Chondrocyte (in vitro differentiated cells): ENCODE results near the gene SNTG2. TPM values are rescaled to one million over a fixed set of nuclear protein-coding genes. Genes with fewer than 3 reads are reported as not detected.

ENCODE experiments used
- DNase-seq: peaks from one replicate; pipeline ENCODE4 v3.0.0; 2021; ENCODE audit warnings: mixed read lengths, low spot score
- H3K27ac Mint-ChIP-seq: one replicate; pipeline ENCODE4 v1.8.0; 2021; ENCODE audit warnings: mild to moderate bottlenecking, moderate library complexity, mixed read lengths; ENCODE audit not compliant: unreplicated experiment
- H3K27me3 Mint-ChIP-seq: 2 replicates; pipeline ENCODE4 v1.8.0; 2021; ENCODE audit warnings: low read depth, mixed read lengths
- H3K36me3 Mint-ChIP-seq: 2 replicates; pipeline ENCODE4 v1.8.0; 2021; ENCODE audit warnings: low read depth, mixed read lengths
- H3K4me1 Mint-ChIP-seq: 2 replicates; pipeline ENCODE4 v1.8.0; 2021; ENCODE audit warnings: low read depth, mild to moderate bottlenecking, mixed read lengths
- H3K4me3 Mint-ChIP-seq: one replicate; pipeline ENCODE4 v1.8.0; 2021; ENCODE audit warnings: mild to moderate bottlenecking, moderate library complexity, mixed read lengths; ENCODE audit not compliant: unreplicated experiment
- H3K9me3 Mint-ChIP-seq: 2 replicates; pipeline ENCODE4 v1.8.0; 2021; ENCODE audit warnings: low read depth, mixed read lengths
- CTCF ChIP-seq: fragments of 200-600 bp; sonication (generic); IDR thresholded peaks from 2 replicates; pipeline ENCODE4 v1.5.0; 2021; ENCODE audit warnings: antibody characterized with exemption, mild to moderate bottlenecking, moderate library complexity
- total RNA-seq: library from RNA; stranded (reverse); gene quantifications from 3 replicates; pipeline ENCODE4 v1.2.1, GENCODE V29; 2021

Gene SNTG2
- total RNA-seq, 1 donor from 2014 or later: not detected

GRCh38 chr2:1046067-1046466 lies 95.4 kb downstream of the SNTG2 start:
- no peak overlapping the region for H3K4me3 Mint-ChIP-seq
- H3K27ac Mint-ChIP-seq: no peak overlapping the region
- peaks cover 48% of the 10 kb centered on the region for H3K9me3 Mint-ChIP-seq
- H3K4me1 Mint-ChIP-seq: peaks cover 7% of the 10 kb centered on the region
- no peak for DNase-seq
- TF ChIP-seq CTCF: no peak
- H3K36me3 Mint-ChIP-seq: peaks cover 10% of the 10 kb centered on the region
- no peaks in the 10 kb centered on the region for H3K27me3 Mint-ChIP-seq

DNA sequence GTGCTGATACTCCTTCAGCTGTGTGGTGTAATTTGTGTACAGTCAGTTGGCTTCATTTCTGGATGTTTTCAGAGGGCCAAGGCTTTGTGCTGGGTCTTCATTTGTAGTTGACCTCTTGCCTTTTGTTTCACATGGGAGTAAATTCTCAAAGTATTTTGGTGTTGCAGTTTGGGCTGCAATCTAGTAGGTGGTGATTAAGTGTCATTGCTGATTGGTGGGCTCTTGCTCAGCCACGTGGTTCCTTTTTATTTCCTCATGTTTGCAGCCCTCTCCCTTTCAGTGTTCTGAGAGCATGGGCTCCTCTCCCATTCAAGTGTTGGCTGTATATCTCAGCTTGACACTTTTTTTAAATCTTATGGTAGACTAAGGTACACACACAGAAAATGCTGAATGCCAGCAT lies 96.8 kb downstream of the SNTG2 start:
- Mint-ChIP-seq H3K4me3 (no peak overlapping the region), H3K9me3 (peaks cover 44% of the 10 kb centered on the region), H3K27me3 (no peaks in the 10 kb centered on the region), H3K4me1 (peaks cover 8% of the 10 kb centered on the region), H3K27ac (no peak overlapping the region), H3K36me3 (peaks cover 9% of the 10 kb centered on the region)
- TF ChIP-seq CTCF: no peak
- DNase-seq: no peak

DNA sequence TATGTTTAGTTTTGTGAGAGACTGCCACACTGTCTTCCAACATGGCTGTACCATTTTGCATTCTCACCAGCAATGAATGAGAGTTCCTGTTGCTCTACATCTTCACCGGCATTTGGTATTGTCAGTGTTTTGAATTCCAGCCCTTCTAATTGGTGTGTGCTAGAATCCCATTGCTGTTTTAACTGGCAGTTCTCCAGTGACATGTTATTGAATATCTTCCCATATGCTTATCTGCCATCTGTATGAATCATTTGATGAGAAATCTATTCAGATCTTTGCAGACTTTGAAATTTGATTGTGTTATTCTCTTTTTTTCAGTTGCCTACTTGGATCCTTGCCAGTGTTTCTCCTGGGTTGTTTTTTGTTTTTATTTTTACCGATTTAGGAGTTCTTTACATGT lies 99.0 kb downstream of the SNTG2 start:
- TF ChIP-seq CTCF: no peak
- Mint-ChIP-seq H3K27ac (no peak overlapping the region), H3K36me3 (peaks cover 6% of the 10 kb centered on the region), H3K4me1 (peaks cover 26% of the 10 kb centered on the region), H3K27me3 (no peaks in the 10 kb centered on the region), H3K4me3 (no peak overlapping the region), H3K9me3 (peaks cover 29% of the 10 kb centered on the region)
- no peak for DNase-seq

- Mint-ChIP-seq H3K27me3 (no peaks in the 10 kb centered on the region), H3K27ac (no peak overlapping the region), H3K4me3 (no peak overlapping the region), H3K9me3 (peaks cover 27% of the 10 kb centered on the region), H3K4me1 (peaks cover 38% of the 10 kb centered on the region), H3K36me3 (peaks cover 4% of the 10 kb centered on the region)
- no peak for DNase-seq
- TF ChIP-seq CTCF: peak; percentile 61
Measured at GRCh38 chr2:1051075-1051474, 100.4 kb downstream of the SNTG2 start.

DNA sequence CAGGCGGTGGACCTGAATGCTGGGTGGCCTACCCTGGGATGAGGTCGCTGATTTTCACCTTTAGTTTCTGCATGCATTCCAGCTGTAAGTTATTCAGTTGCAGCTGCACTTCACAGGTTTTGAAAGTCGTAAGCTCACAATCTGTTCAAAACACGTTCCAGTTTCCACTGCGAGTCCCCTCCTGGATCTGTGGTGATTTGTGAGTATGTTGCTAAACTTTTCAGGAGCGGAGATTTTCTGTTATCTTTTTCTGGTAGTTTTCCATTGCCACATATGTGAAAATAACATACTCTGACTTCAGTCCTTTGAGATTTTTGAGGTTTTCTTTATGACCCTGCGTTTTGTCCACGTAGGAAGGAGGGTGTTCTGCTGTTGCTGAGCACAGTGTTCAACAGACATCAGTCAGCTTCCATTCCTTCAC lies 102.1 kb downstream of the SNTG2 start:
- Mint-ChIP-seq H3K4me3 (no peak overlapping the region), H3K27ac (no peak overlapping the region), H3K9me3 (peaks cover 14% of the 10 kb centered on the region), H3K4me1 (peaks cover 38% of the 10 kb centered on the region), H3K36me3 (peaks cover 4% of the 10 kb centered on the region), H3K27me3 (no peaks in the 10 kb centered on the region)
- no peak for TF ChIP-seq CTCF
- no peak for DNase-seq
